Dendritic cell treated with granulocyte-macrophage colony-stimulating factor and Interleukin-4, amounts not matched to agents 40 ng/mL and 50 ng/mL, for 4 days (primary cell): ENCODE data around the gene JUN.

Source experiments
- H3K27ac Mint-ChIP-seq: one replicate; pipeline ENCODE4 v1.8.0; 2022; ENCODE audit warnings: mild to moderate bottlenecking, mixed read lengths
- H3K27me3 Mint-ChIP-seq: one replicate; pipeline ENCODE4 v1.8.0; 2022; ENCODE audit warnings: mild to moderate bottlenecking, mixed read lengths
- H3K36me3 Mint-ChIP-seq: one replicate; pipeline ENCODE4 v1.8.0; 2022; ENCODE audit warnings: low read depth, mixed read lengths
- H3K4me1 Mint-ChIP-seq: one replicate; pipeline ENCODE4 v1.8.0; 2022; ENCODE audit warnings: low read depth, mixed read lengths
- H3K4me3 Mint-ChIP-seq: one replicate; pipeline ENCODE4 v1.8.0; 2022; ENCODE audit warnings: mild to moderate bottlenecking, moderate library complexity, mixed read lengths
- H3K9me3 Mint-ChIP-seq: one replicate; pipeline ENCODE4 v1.8.0; 2022; ENCODE audit warnings: mixed read lengths
- intact Hi-C: fragments of 100-400 bp; cut with micrococcal nuclease; formaldehyde crosslinking; loops from one replicate; pipeline ENCODE4 v1.15.0; 2022

The JUN gene

GRCh38 chr1:58753431-58753866 is 30.4 kb downstream of the JUN start:
- Mint-ChIP-seq H3K36me3 (no peaks in the 10 kb centered on the region), H3K4me1 (peaks cover 29% of the 10 kb centered on the region), H3K4me3 (no peak overlapping the region), H3K27me3 (no peaks in the 10 kb centered on the region), H3K9me3 (no peaks in the 10 kb centered on the region), H3K27ac (no peak overlapping the region)
- intact Hi-C loops = no loop called here

DNA sequence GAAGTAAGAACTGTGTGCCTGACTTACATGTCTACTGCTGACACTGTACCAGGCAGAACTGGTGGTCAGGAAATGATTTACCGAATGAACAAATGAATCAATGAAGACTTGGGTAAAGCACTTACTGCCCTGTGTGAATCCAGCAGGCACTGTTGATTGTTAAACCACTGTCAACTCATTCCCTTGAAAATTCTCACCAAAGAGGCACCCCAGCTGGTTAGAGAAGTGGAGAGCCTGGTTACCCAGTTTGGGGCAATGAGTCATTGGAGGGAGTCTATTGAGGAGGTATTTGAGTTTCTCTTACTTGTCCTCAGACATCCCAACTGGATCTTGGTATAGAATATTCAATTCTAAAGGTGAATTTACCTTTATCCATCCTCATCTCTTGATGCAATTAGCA is 34.2 kb downstream of the JUN start:
- no peak overlapping the region for H3K27ac Mint-ChIP-seq
- H3K4me3 Mint-ChIP-seq = no peak overlapping the region
- H3K27me3 Mint-ChIP-seq = peaks cover 4% of the 10 kb centered on the region
- intact Hi-C loops = no loop called here
- H3K36me3 Mint-ChIP-seq = no peaks in the 10 kb centered on the region
- H3K9me3 Mint-ChIP-seq = no peaks in the 10 kb centered on the region
- peaks cover 11% of the 10 kb centered on the region for H3K4me1 Mint-ChIP-seq

- peaks cover 11% of the 10 kb centered on the region for H3K4me1 Mint-ChIP-seq
- intact Hi-C loops = no loop called here
- H3K36me3 Mint-ChIP-seq = no peaks in the 10 kb centered on the region
- H3K4me3 Mint-ChIP-seq = no peak overlapping the region
- H3K9me3 Mint-ChIP-seq = no peaks in the 10 kb centered on the region
- peaks cover 4% of the 10 kb centered on the region for H3K27me3 Mint-ChIP-seq
- H3K27ac Mint-ChIP-seq = no peak overlapping the region
These were observed 35.2 kb downstream of the JUN start for GRCh38 chr1:58748666-58749065.

DNA sequence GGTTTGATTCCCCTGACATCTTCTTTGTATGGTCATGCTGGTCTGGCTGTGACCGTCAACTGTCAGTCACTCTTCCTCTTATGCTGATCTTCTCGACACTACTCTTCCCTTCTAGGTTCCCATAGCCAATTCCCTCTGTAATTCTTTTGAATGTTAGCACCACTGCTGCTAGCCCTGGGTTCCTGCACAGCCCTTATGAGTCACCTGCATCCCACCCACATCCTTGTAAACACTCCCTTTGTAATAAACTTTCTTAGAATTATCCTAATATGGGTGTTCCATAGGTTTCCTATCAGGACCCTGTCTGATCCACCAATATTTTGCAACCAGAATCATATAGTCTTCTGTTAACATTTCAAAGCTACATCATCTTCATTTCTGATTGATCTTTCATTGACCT is 37.1 kb downstream of the JUN start:
- peaks cover 4% of the 10 kb centered on the region for H3K27me3 Mint-ChIP-seq
- H3K4me1 Mint-ChIP-seq = peaks cover 16% of the 10 kb centered on the region
- no peaks in the 10 kb centered on the region for H3K9me3 Mint-ChIP-seq
- no peak overlapping the region for H3K4me3 Mint-ChIP-seq
- no peaks in the 10 kb centered on the region for H3K36me3 Mint-ChIP-seq
- H3K27ac Mint-ChIP-seq = no peak overlapping the region
- intact Hi-C loops = no loop called here

DNA sequence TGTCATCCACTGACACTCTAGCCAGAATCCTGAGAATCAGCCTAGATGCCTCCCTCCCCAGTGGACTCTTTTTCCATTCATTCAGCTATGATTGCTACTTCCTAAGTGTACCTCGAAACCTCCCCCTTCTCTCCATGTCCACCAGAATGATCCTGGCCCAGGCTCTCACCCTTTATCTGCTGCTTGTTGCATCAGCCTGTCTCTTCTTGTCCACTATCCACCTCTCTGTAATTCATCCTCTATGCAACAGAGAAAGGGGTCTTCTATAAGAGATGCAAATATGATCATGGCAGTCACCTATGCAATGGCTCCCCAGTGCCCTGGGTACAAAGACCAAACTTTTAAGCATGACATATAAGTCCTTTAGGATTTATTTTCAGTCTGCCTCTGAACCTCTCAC is 37.7 kb downstream of the JUN start:
- intact Hi-C loops = no loop called here
- H3K4me3 Mint-ChIP-seq = no peak overlapping the region
- H3K27ac Mint-ChIP-seq = no peak overlapping the region
- H3K4me1 Mint-ChIP-seq = peaks cover 19% of the 10 kb centered on the region
- H3K9me3 Mint-ChIP-seq = no peaks in the 10 kb centered on the region
- H3K36me3 Mint-ChIP-seq = no peaks in the 10 kb centered on the region
- H3K27me3 Mint-ChIP-seq = peaks cover 4% of the 10 kb centered on the region

DNA sequence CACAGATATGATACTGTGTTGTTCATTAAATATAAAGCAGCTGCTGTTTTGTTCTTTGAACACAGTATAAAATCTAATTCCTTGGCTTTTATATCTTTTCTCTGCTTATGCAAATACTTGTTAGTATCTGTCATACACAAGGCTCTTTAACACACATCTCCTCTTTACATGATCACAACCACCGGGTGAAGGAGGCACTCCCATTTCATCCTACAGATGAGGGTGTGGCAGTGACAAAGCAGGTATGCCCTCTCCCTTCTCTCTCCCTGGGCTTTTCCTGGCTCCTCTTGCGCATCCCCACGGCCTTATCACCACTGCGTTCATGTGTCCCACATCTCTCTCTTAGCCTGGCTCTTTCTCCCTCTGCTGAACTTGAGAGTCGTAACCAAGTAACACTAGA is 38.2 kb downstream of the JUN start:
- H3K36me3 Mint-ChIP-seq = no peaks in the 10 kb centered on the region
- no peak overlapping the region for H3K27ac Mint-ChIP-seq
- no peaks in the 10 kb centered on the region for H3K9me3 Mint-ChIP-seq
- peaks cover 17% of the 10 kb centered on the region for H3K4me1 Mint-ChIP-seq
- peaks cover 4% of the 10 kb centered on the region for H3K27me3 Mint-ChIP-seq
- H3K4me3 Mint-ChIP-seq = no peak overlapping the region
- intact Hi-C loops = no loop called here

DNA sequence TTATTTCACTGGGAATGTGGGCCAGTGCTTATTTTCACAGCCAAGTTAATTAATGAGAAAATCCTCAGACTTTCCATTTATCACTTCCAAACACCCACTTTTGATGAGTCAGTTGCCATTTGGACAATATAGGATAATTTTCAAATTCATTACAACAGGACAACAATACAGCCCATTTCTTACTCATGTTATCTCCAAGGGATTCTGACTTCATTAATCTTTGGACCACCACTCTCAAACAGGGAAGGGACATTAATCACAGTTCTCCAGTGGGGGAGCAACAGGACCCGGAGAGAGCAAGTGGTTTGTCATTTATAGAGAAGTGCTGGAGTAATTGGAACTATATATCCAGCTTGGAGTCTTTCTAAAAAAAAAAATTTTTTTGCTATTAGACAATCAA is 38.7 kb downstream of the JUN start:
- H3K4me3 Mint-ChIP-seq = no peak overlapping the region
- intact Hi-C loops = no loop called here

GRCh38 chr1:58741678-58742553 is 41.9 kb downstream of the JUN start:
- Mint-ChIP-seq H3K4me3 (no peak overlapping the region), H3K27ac (no peak overlapping the region), H3K4me1 (peaks cover 26% of the 10 kb centered on the region), H3K27me3 (peaks cover 4% of the 10 kb centered on the region), H3K36me3 (no peaks in the 10 kb centered on the region), H3K9me3 (no peaks in the 10 kb centered on the region)
- intact Hi-C loops = loop anchor here (2.0 kb wide), 2 partner anchors 27 to 955 kb away; no protein-coding TSS in a partner anchor

More for the DNA sequence above, 38.7 kb downstream of the JUN start:
- Mint-ChIP-seq H3K27ac (no peak overlapping the region), H3K9me3 (no peaks in the 10 kb centered on the region), H3K27me3 (peaks cover 4% of the 10 kb centered on the region), H3K4me1 (peaks cover 14% of the 10 kb centered on the region), H3K36me3 (no peaks in the 10 kb centered on the region)

DNA sequence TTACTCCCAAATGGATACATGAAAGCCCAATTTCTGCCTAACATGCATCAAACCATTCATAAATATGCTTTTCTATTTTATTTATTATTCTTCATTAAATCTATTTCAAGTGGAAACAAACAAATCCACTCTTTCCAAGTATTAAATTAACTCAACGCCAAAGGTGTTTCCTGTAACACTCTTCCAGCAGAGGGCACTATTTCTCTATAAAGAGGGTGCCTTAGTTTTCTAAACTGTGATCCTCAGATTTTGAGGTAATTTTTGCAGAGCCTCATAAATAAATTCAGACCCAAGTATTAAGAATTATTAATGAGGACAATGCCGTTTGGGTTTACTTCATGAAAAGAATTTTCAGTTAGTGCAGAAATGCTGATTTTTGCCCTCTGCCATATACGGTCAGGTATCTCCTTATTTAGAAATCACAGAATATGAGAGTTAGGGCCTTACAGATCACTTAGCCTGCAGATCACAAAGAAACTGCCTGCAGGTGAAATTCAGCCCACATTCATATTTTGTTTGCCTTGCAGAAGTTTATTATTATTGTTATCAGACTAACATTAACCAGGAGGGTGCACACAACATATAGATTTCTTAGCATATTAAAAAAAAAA is 43.9 kb downstream of the JUN start:
- Mint-ChIP-seq H3K36me3 (no peaks in the 10 kb centered on the region), H3K4me1 (peaks cover 33% of the 10 kb centered on the region), H3K27ac (no peak overlapping the region), H3K4me3 (no peak overlapping the region), H3K9me3 (no peaks in the 10 kb centered on the region), H3K27me3 (no peaks in the 10 kb centered on the region)
- intact Hi-C loops = loop anchor here (1.0 to 5.0 kb wide), 4 partner anchors 29 to 1019 kb away; partner anchors contain the start of gene JUN

- H3K36me3 Mint-ChIP-seq = no peaks in the 10 kb centered on the region
- peaks cover 33% of the 10 kb centered on the region for H3K4me1 Mint-ChIP-seq
- intact Hi-C loops = loop anchor here (5.0 kb wide), 1 partner anchor 43 kb away; the partner anchor contains the start of gene JUN
- no peak overlapping the region for H3K27ac Mint-ChIP-seq
- no peaks in the 10 kb centered on the region for H3K9me3 Mint-ChIP-seq
- H3K27me3 Mint-ChIP-seq = no peaks in the 10 kb centered on the region
- no peak overlapping the region for H3K4me3 Mint-ChIP-seq
These were observed 45.0 kb downstream of the JUN start for GRCh38 chr1:58738876-58739275.

- Mint-ChIP-seq H3K27ac (no peak overlapping the region), H3K9me3 (no peaks in the 10 kb centered on the region), H3K4me3 (no peak overlapping the region), H3K36me3 (no peaks in the 10 kb centered on the region), H3K4me1 (peaks cover 25% of the 10 kb centered on the region), H3K27me3 (no peaks in the 10 kb centered on the region)
- intact Hi-C loops = loop anchor here (5.0 kb wide), 1 partner anchor 47 kb away; the partner anchor contains the start of gene JUN
These were observed 48.3 kb downstream of the JUN start for GRCh38 chr1:58735586-58735985.

DNA sequence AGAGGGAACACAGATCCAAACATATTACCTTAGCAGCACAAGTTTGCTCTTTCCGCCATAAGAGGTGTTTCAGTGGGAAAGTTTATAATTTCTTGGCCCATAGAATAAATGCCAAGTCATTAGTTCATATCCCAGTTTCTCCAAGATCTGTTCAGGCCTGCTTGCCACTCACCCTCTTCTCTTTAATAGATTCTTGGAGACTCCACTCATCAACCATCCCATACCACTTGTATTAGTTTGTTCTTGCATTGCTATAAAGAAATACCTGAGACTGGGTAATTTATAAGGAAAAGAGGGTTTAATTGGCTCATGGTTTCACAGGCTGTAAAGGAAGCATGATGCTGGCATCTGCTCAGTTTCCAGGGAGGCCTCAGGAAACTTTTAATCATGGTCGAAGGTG is 49.2 kb downstream of the JUN start:
- peaks cover 25% of the 10 kb centered on the region for H3K4me1 Mint-ChIP-seq
- H3K4me3 Mint-ChIP-seq = no peak overlapping the region
- no peaks in the 10 kb centered on the region for H3K27me3 Mint-ChIP-seq
- no peaks in the 10 kb centered on the region for H3K36me3 Mint-ChIP-seq
- H3K9me3 Mint-ChIP-seq = no peaks in the 10 kb centered on the region
- intact Hi-C loops = loop anchor here (5.0 kb wide), 1 partner anchor 48 kb away; the partner anchor contains the start of gene JUN
- no peak overlapping the region for H3K27ac Mint-ChIP-seq

DNA sequence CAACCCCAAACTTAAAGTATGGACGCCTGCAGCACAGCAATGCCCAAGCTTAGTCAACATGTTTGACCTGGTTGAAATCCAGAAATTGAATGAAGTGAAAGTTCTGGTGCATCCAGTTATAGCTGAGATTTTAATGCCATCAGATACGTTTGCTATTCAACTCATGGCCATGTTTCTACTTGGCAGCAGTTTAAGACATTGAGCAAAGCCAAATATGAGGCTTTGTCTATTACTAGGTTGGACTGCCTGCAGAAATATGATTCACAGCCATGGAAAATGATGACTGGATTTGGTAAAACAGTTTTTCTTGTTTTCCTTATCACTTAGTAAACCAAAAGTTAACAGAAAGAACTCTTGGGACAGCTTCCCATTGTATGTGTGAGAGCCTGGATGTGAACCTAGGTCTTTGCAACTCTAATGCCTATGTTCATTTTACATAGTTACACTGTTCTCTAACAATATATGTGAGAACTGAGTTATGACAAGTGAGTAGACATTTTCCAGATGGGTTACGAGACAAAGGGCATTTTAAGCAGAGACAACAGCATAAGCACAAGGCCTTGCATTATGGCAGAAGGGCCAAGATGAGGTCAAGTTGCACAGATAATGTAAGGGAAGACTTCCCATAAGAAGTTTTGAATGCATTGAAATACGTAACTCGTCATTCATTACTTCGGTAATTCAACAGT is 51.6 kb downstream of the JUN start:
- Mint-ChIP-seq H3K9me3 (no peaks in the 10 kb centered on the region), H3K27me3 (no peaks in the 10 kb centered on the region), H3K36me3 (no peaks in the 10 kb centered on the region), H3K27ac (no peak overlapping the region), H3K4me1 (peaks cover 11% of the 10 kb centered on the region), H3K4me3 (no peak overlapping the region)
- intact Hi-C loops = no loop called here
